ENCODE measurements around the gene TSPAN11.

Gene TSPAN11

GRCh38 chr12:30990316-30990715 is 63.8 kb downstream of the TSPAN11 start:
- H3K27ac ChIP-seq: no peak overlapping the region
- TF ChIP-seq ZFX (IDR thresholded peaks at IDR 0.05; ENCODE audit: borderline replicate concordance) (no peak), CTCF (IDR thresholded peaks at IDR 0.05) (no peak)

- H3K27ac ChIP-seq: no peak overlapping the region
- TF ChIP-seq ZFX (IDR thresholded peaks at IDR 0.05; ENCODE audit: borderline replicate concordance) (no peak), CTCF (IDR thresholded peaks at IDR 0.05) (no peak)
Measured at GRCh38 chr12:30990776-30991175, 64.2 kb downstream of the TSPAN11 start.

- no peak overlapping the region for H3K27ac ChIP-seq
- no peak for TF ChIP-seq CTCF (IDR thresholded peaks at IDR 0.05)
- no peak for TF ChIP-seq ZFX (IDR thresholded peaks at IDR 0.05; ENCODE audit: borderline replicate concordance)
Measured at GRCh38 chr12:30991466-30991865, 64.9 kb downstream of the TSPAN11 start.

- no peak overlapping the region for H3K27ac ChIP-seq
- TF ChIP-seq CTCF (IDR thresholded peaks at IDR 0.05) (no peak), ZFX (IDR thresholded peaks at IDR 0.05; ENCODE audit: borderline replicate concordance) (no peak)
Measured at GRCh38 chr12:30992381-30992780, 65.8 kb downstream of the TSPAN11 start.

GRCh38 chr12:30993766-30994165 is 67.2 kb downstream of the TSPAN11 start:
- no peak overlapping the region for H3K27ac ChIP-seq
- TF ChIP-seq ZFX (IDR thresholded peaks at IDR 0.05; ENCODE audit: borderline replicate concordance): no peak
- TF ChIP-seq CTCF (IDR thresholded peaks at IDR 0.05): no peak

- no peak overlapping the region for H3K27ac ChIP-seq
- TF ChIP-seq CTCF (IDR thresholded peaks at IDR 0.05) (no peak), ZFX (IDR thresholded peaks at IDR 0.05; ENCODE audit: borderline replicate concordance) (no peak)
Measured at GRCh38 chr12:30994274-30994673, 67.7 kb downstream of the TSPAN11 start.

GRCh38 chr12:30996255-30996654 is 69.7 kb downstream of the TSPAN11 start:
- TF ChIP-seq ZFX (IDR thresholded peaks at IDR 0.05; ENCODE audit: borderline replicate concordance): no peak
- TF ChIP-seq CTCF (IDR thresholded peaks at IDR 0.05): no peak
- no peak overlapping the region for H3K27ac ChIP-seq

Data from 22Rv1 (cell line).